T-helper 1 cell treated with Interleukin-12 subunit alpha and Interleukin-12 subunit beta and Interleukin-4 antibody, amounts not matched to agents 30 ng/mL and 1 ng/mL, for 36 hours (primary cell): ENCODE data around the gene TFB2M. TPM values are rescaled to one million over a fixed set of nuclear protein-coding genes. Genes with fewer than 3 reads are reported as not detected.

Experiments
- intact Hi-C: fragments of 100-400 bp; cut with micrococcal nuclease; formaldehyde crosslinking; loops from one replicate; pipeline ENCODE4 v1.15.1; 2024
- total RNA-seq: library from RNA; stranded (reverse); gene quantifications from 2 replicates; pipeline ENCODE4 v1.2.3, GENCODE V29; 2022

TFB2M gene
- total RNA-seq, 1 donor from 2014 or later, result 12.4 TPM

GRCh38 chr1:246515390-246516005 is 50.6 kb downstream of the TFB2M start:
- intact Hi-C loops, result no loop called here

DNA sequence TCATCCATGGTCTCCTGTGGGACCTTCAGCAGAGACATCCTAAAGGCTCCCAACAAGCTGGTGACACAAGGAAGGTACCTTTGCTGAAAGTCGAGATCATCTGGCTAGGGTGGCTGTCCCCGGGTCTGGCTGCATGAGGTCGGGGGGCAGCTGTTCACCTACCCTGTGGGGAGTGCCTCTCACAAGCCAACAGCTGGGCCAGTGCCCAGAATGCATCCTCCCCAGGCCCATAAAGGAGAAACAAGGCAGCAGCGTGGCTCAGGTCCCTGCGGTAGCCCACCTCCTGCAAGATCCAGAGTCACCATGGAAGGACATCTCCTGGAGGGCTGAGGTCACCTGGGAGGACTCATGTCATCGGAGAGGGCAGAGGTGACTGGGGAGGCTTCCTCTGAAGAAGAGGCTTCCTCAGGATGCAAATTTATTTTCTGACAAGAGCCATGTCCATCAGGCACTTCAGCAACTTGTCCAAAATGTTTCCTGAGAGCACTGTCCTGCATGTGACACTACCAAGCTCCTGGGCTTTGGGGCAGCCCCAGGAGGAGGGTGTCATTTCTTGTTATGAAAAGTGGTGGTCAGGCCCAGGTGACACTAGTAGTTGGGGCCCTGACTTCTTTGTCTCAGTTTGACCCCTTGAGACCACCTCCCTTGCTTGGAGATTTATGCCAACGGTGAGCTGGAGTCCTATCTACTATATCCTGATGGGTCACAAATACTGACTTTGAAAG is 52.3 kb downstream of the TFB2M start:
- intact Hi-C loops, result no loop called here

GRCh38 chr1:246513041-246513440 is 53.0 kb downstream of the TFB2M start:
- intact Hi-C loops, result no loop called here

GRCh38 chr1:246512635-246513034 is 53.4 kb downstream of the TFB2M start:
- intact Hi-C loops, result no loop called here

DNA sequence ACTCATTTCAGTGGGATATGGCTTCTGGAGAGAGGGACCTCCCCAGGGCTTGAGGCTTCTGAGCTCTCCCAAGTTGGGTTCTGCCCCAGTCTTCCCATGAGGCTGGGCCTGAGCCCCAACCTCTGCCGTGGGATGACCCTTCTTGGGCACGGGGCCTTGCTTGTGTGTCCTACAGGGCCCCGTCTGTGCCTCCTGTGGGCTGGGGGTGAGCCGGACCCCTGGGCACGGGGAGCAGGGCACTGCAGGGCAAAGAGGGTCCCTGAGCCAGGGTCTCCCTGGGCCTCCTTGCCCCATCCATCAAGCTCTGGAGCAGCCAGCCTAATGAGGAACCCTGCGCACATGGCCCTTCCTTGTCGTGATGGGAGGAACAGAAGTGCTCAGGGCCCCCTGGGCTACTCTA is 53.8 kb downstream of the TFB2M start:
- intact Hi-C loops, result no loop called here

GRCh38 chr1:246511203-246511602 is 54.9 kb downstream of the TFB2M start:
- intact Hi-C loops, result no loop called here

GRCh38 chr1:246510147-246511030 is 55.7 kb downstream of the TFB2M start:
- intact Hi-C loops, result no loop called here

DNA sequence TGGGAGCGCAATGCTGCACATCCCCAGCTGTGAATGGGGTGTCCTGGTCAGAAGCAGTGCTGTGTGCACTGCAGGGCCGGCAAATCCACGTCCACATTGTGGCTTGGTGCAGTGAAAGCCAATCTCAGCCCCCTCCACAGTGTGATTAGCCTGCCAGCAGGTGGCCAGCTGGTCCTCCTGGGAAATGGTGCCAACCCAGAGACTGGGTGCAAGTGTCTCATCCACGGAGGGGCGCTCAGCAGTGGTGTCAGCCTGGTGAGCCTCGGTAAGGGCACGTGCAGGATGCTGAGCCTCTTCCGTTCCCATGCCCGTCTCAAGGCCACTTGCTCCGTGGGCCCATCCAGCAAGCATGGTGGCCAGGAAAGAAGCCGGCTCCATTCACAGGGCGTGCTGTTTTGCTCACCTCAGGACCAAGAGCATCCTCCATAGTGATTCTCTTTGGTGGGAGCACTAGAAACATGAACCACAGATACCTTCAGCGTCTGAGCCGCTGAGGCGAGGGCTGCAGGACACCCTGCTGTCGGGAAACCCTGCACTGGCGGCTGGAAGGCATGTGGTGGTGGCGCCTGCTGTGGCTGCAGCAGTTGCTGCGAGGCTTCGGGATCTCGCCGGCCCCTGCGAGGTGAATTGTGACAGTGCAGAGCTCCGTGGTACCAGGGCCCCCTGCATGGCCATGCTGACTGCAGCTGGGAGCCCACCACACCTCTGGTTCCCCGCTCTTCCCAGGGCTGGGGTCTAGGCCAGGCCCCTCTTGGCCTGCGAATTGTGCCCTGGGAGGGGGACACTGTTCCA is 57.0 kb downstream of the TFB2M start:
- intact Hi-C loops, result loop anchor here (10.0 kb wide), 2 partner anchors 366 to 566 kb away; partner anchors contain the start of gene ZNF670

- intact Hi-C loops, result loop anchor here (1.0 to 10.0 kb wide), 9 partner anchors 10 to 1854 kb away; partner anchors contain the start of genes AHCTF1, CNST, DESI2 and TFB2M
Measured at GRCh38 chr1:246506674-246507481, 59.2 kb downstream of the TFB2M start, which contains the start of gene SMYD3. Gene SMYD3 (minus strand): TSS chr1:246507279.

DNA sequence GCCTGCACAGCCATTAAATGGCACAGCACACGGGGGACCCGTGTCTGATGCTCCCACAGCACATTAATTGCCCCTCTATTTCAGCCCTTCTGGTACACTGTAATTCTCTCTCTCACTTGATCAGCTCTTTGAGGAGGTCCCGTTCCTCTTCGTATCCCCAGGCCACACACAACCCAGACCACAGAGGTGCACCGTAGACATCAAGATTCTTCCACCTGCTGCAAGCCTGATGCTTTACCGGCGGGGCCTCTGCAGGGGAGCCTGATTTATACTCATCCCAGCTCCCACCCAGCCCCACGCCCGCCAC is 59.7 kb downstream of the TFB2M start:
- intact Hi-C loops, result loop anchor here (2.0 to 10.0 kb wide), 6 partner anchors 368 to 1854 kb away; partner anchors contain the start of genes AHCTF1, DESI2 and ZNF670

- intact Hi-C loops, result loop anchor here (10.0 kb wide), 2 partner anchors 371 to 571 kb away; partner anchors contain the start of gene ZNF670
Measured at GRCh38 chr1:246503341-246503740, 62.7 kb downstream of the TFB2M start.

DNA sequence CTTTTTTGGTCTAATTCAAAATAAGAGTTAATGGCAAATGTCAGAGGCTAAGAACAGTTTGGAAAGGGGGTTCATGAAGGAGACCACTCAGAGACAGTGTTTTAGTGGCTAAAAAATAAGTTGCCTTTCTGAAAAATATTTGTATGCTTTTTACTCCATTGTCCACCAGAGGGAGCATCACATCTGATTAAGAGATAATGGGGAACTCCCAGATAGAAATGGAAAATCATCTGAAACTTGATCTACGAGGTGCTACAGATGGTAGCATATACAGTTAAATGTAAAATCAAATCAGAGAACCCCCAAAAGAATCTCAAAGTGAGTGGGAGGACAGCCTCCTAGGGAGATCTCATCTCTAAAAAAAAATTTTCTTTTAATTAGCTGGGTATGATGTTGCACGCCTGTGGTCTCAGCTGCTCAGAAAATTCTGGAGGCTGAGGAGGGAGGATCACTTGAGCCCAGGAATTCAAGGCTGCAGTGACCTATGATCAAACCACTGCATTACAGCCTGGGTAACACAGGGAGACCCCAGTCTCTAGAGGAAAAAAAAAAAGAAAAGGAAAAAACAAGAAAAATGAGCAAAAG is 68.6 kb downstream of the TFB2M start:
- intact Hi-C loops, result loop anchor here (1.0 kb wide), 6 partner anchors 10 to 1344 kb away; partner anchors contain the start of genes CNST, SMYD3 and TFB2M

DNA sequence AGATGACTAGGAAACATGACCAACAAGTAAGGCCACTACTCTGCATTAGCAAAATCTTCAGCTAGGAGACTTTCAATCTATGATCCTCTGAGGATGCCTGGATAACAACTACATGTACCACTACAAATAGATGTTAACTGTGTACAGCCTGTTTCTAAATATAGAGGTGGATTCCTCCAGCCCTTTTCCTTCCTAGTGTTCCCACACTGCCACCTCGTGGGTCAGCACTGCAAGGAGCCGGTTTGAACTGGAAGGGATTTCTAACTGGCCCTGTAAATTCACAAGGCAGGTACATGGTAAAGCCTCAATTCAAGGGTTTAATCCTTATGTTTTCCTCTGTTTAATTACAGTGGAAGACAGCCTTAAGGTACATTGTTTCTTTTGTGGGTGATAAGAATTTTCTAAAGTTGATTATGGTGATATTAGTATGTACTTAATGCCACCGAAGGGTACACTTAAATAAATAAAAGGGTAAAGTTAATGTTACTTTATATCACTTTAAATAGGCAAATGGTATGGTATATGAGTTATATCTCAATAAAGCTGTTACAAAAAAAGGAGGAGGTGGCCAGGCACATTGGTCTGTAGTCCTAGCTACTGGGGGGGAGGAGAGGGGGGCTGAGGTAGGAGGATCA is 73.3 kb downstream of the TFB2M start:
- intact Hi-C loops, result loop anchor here (1.0 to 5.0 kb wide), 2 partner anchors 375 to 1339 kb away; no protein-coding TSS in a partner anchor

DNA sequence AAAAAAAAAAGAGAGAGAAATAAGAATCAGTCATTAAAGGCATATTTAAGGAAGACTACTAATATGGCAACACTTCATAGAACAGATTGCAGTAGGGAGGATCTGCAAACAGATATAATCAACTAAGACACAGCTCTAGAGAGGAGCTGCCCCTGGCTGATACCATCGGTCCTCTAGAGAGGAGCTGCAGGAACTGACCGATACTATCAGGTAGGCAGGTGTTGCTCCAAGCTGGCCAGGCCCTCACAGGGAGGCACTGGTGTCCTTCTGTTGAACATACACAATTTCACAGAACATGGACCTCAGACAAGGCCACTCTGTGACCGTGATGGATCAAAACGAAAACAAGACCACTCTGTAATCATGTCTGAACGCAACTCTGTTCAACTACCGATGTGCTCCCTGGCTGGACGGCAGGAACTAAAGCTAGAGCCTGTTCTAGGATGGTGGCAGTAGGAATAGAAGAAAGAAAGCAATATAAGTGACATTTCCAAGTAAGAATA is 74.5 kb downstream of the TFB2M start:
- intact Hi-C loops, result loop anchor here (1.0 to 5.0 kb wide), 2 partner anchors 374 to 1338 kb away; no protein-coding TSS in a partner anchor

Other genes starting within 250 kb of the TFB2M start
- 20.2 and 24.1 TPM in 2 replicates for gene SMYD3, start 59.0 kb downstream of the TFB2M start, total RNA-seq
- 32.5 and 33.7 TPM in 2 replicates for gene CNST, start 195 bp upstream of the TFB2M start, total RNA-seq
- 11.1 and 13.1 TPM in 2 replicates for gene SCCPDH, start 158.1 kb upstream of the TFB2M start, total RNA-seq